ENCODE data around the gene FARP2. TPM values are rescaled to one million over a fixed set of nuclear protein-coding genes. Genes with fewer than 3 reads are reported as not detected.

Gene FARP2
- total and polyA plus RNA-seq, 4 donors, result 5.8 to 30.9 (median 14.3) TPM

DNA sequence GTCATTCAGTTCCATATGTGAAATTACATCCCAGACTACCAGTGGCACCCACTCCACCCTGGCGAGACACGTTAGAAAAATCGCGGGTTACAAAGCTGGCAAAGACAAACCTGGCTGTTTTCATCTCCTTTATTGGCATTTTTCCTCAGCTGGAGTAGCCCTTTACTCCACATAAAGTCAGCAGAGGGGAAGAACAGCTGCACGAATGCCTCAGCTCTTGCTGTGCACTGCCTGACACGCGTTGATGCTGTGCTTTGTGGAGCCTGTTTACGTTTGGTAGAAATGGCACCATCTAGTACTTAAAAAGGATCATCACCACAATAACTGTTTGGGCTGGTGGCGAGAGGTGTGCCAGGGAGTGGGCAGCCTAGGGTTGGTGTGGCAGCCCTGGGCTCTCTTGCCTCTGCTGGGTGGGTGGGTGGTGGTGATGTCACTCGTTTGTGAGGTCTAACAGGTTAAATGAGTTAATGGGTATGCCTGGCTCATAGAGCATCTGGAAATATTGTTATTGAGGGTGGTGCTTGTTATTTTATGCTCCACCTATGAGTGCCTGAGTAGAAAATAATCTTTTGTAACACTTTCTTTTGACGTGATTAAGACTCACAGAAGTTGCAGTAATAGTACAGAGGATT lies 16.4 kb downstream of the FARP2 start:
- Histone ChIP-seq H3K27me3 (ENCODE audit: control insufficient read depth in 4 of 4, insufficient read depth in 4 of 4, low read length in 3 of 4) (no peaks in the 10 kb centered on the region), H3K4me3 (ENCODE audit: low read depth in 1 of 3, low read length in 3 of 3) (no peak overlapping the region), H3K27ac (ENCODE audit: low read depth in 1 of 2, low read length in 2 of 2) (no peak overlapping the region), H3K9ac (ENCODE audit: low read depth in 1 of 2, low read length in 2 of 2) (no peak overlapping the region), H3K36me3 (ENCODE audit: control insufficient read depth in 4 of 4, insufficient read depth in 3 of 4, low read depth in 1 of 4, low read length in 3 of 4) (peaks cover 0 to 8% (median 4%) of the 10 kb centered on the region in 4 donors), H3K9me3 (ENCODE audit: control insufficient read depth in 4 of 4, low read length in 3 of 4) (no peaks in the 10 kb centered on the region), H3K4me1 (ENCODE audit: control insufficient read depth in 4 of 4, insufficient read depth in 4 of 4, low read length in 3 of 4) (peaks cover 4 to 22% (median 14%) of the 10 kb centered on the region in 4 donors)
- WGBS, result 71% methylated on average over 11 of the region's 11 CpGs
- TF ChIP-seq FOXA2 (IDR thresholded peaks at IDR 0.05) (no peak), YY1 (IDR thresholded peaks at IDR 0.05) (no peak), TAF1 (conservative IDR thresholded peaks at IDR 0.05) (no peak), SP1 (IDR thresholded peaks at IDR 0.05) (no peak), GABPA (IDR thresholded peaks at IDR 0.05 in 1 of 2, conservative IDR thresholded peaks at IDR 0.05 in 1 of 2) (no peak), HNF4G (IDR thresholded peaks at IDR 0.05) (no peak), EGR1 (IDR thresholded peaks at IDR 0.05; ENCODE audit: low read depth in 2 of 2) (no peak), ZBTB33 (IDR thresholded peaks at IDR 0.05) (no peak), JUND (IDR thresholded peaks at IDR 0.05) (no peak), FOXA1 (IDR thresholded peaks at IDR 0.05) (no peak), NR2F2 (IDR thresholded peaks at IDR 0.05) (no peak), MAX (IDR thresholded peaks at IDR 0.05) (no peak), REST (IDR thresholded peaks at IDR 0.05) (no peak), RAD21 (IDR thresholded peaks at IDR 0.05) (no peak), RXRA (IDR thresholded peaks at IDR 0.05) (no peak)
- TF ChIP-seq, protein P1, sequence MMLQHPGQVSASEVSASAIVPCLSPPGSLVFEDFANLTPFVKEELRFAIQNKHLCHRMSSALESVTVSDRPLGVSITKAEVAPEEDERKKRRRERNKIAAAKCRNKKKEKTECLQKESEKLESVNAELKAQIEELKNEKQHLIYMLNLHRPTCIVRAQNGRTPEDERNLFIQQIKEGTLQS (IDR thresholded peaks at IDR 0.05), result no peak
- TF ChIP-seq, protein P2, sequence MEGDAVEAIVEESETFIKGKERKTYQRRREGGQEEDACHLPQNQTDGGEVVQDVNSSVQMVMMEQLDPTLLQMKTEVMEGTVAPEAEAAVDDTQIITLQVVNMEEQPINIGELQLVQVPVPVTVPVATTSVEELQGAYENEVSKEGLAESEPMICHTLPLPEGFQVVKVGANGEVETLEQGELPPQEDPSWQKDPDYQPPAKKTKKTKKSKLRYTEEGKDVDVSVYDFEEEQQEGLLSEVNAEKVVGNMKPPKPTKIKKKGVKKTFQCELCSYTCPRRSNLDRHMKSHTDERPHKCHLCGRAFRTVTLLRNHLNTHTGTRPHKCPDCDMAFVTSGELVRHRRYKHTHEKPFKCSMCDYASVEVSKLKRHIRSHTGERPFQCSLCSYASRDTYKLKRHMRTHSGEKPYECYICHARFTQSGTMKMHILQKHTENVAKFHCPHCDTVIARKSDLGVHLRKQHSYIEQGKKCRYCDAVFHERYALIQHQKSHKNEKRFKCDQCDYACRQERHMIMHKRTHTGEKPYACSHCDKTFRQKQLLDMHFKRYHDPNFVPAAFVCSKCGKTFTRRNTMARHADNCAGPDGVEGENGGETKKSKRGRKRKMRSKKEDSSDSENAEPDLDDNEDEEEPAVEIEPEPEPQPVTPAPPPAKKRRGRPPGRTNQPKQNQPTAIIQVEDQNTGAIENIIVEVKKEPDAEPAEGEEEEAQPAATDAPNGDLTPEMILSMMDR (IDR thresholded peaks at IDR 0.05; ENCODE audit: low read depth, low read length, missing input control), result no peak
- DNase-seq (ENCODE audit: low spot score), result no peak

Data from liver (tissue), 9 donors.